Measurements from ENCODE around the gene RMRP. TPM values are rescaled to one million over a fixed set of nuclear protein-coding genes. Genes with fewer than 3 reads are reported as not detected.
A peak's percentile ranks its signal among the peaks of the same experiment; 100 is the strongest.

The RMRP gene
- total RNA-seq, 1 donor from 2014 or later: 5,792 TPM

DNA sequence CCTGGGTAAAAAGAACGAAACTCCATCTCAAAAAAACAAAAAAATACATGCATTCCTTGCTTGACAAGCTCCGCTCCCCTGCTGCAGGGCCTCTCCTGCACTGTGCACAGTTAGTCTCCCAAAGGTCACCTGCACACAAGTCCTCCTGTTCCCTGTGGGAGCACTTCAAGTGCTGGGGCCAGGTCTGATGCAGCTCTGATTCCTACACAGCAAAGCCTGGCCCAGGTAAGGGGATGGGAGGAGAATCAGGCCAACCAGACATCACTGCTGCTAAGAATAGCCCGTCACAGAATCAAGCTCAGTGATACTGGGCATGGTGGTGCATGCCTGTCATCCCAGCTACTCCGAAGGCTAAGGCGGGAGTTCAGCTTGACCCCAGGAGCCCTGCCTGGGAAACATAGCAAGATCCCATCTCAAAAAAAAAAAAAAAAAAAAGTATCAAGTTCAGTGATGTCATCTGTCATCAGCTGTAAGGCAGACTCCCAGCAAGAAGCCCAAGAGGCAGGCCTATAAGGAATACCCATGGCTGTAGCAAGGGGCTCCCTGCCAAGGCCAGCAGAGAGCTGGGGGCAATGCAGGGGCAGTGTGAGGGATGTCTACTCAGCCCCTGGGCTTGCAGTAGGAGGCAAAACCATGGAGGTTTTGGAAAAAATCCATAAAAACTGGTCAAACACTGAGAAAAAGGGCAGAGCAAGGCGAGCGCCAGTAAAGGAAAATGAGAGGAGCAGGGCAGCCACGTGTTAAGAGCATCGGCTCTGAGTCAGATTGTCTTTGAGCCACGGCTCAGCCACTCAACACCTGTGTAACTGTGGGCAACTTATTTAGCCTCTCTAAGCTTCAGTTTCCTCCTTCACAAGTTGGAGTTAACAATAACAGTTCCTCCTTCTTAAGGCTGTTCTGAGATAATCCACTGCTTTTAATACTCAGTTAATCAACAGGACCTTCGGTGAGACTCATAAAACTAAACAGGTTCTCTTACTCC, 28.7 kb upstream of the RMRP start:
- no peak for DNase-seq (ENCODE audit: low read depth)

DNA sequence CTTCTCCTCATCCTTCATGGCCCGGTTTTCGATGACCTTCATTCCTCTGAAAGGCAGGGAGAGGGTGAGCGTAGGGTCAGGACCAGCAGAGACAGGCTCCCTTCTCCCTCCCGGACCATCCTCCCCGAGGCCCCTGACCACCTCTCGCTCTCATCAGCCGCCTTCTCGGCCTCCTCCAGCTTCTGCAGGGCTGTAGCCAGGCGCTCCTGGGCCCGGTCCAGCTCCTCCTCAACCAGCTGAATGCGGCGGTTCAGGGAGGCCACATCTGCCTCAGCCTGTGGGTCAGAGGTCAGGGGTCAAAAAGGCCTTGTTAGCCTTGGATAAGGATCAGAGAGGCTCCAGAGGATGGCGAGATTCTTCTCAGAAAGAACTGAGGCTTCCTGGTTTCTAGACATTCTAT, 27.7 kb upstream of the RMRP start:
- no peak for DNase-seq (ENCODE audit: low read depth)

DNA sequence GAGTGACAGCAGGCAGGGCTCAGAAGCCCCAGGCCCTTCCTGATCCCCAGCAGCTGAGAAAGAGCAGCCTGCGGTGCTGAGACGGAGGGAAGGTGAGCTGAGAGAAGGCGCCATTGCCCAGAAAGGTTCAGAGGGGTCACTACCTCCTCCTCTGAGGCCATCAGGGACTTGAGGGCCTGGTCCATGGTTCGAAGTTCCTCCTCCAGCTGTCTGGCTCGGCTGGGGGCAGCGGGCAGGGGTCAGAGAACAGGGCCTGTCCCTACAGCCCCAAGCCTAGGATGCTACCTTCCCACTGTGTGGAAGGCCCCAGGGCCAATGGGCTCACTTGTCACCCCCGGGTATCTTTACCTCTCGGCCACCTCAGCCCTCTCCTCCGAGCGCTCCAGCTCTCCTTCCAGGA, 27.1 kb upstream of the RMRP start:
- DNase-seq (ENCODE audit: low read depth): no peak

DNA sequence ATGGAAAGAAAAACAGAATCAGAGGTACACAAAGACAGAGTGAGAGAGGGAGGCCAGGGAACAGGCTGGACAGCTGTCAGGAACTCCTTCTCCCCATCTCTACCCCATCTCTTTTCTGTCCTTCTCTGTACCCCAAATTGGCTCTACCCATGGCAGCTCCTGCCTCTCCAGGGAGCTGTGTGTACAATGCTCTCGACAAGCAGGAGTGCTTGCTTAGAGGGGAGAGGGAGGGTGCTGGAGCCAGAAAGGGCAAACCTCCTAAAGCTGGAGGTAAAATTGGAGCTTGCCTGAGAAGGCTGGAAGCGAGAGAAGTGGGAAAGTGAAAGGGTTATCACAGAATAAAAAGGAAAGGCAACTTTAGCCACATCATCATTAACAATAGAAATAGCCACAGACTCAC, 25.5 kb upstream of the RMRP start:
- DNase-seq (ENCODE audit: low read depth): no peak

DNA sequence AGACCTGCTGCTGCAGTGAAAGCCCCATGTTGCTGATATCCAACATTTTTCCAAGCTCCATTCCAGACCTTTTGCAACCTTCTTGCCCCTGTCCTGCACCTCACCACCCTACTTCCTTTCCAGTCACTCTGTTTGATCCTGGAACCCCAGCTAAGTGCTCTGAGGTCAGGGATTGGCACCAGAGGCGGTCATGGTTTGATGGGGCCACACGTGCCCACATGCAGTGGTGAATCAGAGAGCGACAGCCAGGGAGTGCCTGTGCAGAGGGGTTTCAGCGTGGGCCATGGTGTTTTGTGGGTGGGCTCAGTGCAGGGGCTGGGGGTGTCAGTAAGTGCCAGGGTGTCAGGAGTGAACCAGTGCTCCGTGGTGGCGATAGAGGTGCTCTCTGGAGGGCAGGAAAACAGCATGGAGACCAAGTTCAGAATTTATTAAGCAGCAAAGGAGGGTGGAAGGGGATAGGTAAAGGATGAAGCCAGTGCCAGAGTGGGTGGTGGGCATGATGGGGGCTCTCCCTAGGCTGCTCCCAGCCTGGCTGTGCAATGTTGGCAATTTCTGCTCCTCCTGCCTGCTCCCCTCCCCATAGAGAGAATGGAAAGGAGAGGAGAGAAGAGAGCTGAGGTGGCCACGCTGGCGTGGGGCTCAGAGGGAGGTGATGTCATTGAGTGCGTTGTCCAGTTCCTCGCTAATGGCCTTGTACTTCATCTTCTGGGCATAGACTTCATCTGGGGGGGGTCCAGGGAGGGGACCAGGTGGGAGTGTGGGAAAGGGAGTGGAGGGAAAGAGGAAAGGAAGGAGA, 24.9 kb upstream of the RMRP start:
- no peak for DNase-seq (ENCODE audit: low read depth)

GRCh38 chr9:35682051-35682450, 24.2 kb upstream of the RMRP start:
- DNase-seq (ENCODE audit: low read depth): no peak

DNA sequence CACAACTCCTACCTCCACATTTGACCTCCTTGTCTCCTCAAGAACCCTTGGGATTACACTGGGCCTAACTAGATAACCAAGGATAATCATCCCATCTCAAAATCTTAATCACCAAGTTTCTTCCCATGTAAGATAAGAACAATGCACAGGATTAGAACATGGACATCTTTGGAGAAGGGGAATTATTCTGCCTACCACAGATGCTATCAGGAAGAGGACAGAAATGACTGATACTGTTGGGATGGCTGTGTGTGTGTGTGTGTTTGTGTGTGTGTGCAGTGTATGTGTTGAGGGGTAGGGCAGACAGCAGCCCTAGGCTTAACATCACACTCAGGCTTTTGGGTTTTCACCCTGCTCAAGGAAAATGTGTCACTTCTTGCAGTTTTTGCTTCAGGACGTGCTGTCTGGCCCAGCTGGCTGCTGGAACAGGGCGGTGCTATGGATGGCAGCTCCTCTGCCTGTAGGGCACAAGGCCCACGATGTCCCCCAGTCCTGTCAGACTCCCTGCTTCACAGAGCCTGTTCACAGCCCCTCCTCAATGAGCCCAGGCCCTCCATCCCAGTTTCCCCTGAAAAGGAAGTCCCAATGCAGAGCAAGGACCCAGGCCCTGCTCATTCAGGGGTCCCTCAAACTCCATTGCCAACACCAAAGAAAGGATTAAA, 23.7 kb upstream of the RMRP start:
- no peak for DNase-seq (ENCODE audit: low read depth)

DNA sequence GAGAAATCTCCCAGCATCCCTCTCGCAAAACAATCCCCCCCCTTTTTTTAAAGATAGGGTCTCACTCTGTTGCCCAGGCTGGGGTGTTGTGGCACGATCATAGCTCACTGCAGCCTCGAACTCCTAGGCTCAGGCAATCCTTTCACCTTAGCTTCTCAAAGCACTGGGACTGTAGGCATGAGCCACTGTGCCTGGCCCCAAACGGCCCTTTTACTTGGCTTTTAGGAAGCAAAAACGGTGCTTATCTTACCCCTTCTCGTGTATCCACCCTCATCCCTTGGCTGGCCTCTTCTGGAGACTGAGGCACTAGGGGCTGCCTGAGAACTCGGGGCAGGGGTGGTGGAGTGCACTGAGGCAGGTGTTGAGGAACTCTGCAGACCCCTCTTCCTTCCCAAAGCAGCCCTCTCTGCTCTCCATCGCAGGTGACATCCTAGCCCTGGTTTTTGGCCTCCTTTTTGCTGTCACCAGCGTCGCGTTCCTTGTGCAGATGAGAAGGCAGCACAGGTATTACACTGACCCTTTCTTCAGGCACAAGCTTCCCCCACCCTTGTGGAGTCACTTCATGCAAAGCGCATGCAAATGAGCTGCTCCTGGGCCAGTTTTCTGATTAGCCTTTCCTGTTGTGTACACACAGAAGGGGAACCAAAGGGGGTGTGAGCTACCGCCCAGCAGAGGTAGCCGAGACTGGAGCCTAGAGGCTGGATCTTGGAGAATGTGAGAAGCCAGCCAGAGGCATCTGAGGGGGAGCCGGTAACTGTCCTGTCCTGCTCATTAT, 22.7 kb upstream of the RMRP start:
- DNase-seq (ENCODE audit: low read depth): no peak

DNA sequence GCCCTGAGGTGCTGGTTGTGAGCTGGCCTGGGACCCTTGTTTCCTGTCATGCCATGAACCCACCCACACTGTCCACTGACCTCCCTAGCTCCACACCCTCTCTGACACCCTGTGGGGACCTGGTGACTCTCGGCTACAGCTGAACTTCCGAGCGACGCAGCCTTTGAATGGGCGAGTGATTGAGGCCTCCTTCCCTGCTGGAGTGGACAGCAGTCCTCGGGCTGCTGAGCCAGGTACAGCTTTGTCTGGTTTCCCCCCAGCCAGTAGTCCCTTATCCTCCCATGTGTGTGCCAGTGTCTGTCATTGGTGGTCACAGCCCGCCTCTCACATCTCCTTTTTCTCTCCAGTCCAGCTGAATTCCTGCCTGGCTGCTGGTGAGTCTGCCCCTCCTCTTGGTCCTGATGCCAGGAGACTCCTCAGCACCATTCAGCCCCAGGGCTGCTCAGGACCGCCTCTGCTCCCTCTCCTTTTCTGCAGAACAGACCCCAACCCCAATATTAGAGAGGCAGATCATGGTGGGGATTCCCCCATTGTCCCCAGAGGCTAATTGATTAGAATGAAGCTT, 22.0 kb upstream of the RMRP start:
- no peak for DNase-seq (ENCODE audit: low read depth)

DNA sequence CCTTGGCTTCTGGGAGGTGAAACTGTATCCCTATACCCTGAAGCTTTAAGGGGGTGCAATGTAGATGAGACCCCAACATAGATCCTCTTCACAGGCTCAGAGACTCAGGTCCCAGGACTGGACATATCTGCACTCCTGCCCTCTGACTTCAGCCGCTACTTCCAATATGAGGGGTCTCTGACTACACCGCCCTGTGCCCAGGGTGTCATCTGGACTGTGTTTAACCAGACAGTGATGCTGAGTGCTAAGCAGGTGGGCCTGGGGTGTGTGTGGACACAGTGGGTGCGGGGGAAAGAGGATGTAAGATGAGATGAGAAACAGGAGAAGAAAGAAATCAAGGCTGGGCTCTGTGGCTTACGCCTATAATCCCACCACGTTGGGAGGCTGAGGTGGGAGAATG, 21.3 kb upstream of the RMRP start:
- DNase-seq (ENCODE audit: low read depth): no peak

DNA sequence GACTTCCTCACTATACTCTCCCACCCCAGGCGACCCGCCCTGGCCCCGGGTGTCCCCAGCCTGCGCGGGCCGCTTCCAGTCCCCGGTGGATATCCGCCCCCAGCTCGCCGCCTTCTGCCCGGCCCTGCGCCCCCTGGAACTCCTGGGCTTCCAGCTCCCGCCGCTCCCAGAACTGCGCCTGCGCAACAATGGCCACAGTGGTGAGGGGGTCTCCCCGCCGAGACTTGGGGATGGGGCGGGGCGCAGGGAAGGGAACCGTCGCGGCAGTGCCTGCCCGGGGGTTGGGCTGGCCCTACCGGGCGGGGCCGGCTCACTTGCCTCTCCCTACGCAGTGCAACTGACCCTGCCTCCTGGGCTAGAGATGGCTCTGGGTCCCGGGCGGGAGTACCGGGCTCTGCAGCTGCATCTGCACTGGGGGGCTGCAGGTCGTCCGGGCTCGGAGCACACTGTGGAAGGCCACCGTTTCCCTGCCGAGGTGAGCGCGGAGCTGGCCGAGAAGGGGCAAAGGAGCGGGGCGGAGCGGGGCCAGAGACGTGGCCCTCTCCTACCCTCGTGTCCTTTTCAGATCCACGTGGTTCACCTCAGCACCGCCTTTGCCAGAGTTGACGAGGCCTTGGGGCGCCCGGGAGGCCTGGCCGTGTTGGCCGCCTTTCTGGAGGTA, 18.0 kb upstream of the RMRP start:
- no peak for DNase-seq (ENCODE audit: low read depth)

DNA sequence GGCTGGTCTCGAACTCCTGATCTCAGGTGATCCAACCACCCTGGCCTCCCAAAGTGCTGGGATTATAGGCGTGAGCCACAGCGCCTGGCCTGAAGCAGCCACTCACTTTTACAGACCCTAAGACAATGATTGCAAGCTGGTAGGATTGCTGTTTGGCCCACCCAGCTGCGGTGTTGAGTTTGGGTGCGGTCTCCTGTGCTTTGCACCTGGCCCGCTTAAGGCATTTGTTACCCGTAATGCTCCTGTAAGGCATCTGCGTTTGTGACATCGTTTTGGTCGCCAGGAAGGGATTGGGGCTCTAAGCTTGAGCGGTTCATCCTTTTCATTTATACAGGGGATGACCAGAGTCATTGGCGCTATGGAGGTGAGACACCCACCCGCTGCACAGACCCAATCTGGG, 17.4 kb upstream of the RMRP start:
- DNase-seq (ENCODE audit: low read depth): no peak

- no peak for DNase-seq (ENCODE audit: low read depth)
Measured at GRCh38 chr9:35674025-35674361, 16.2 kb upstream of the RMRP start.

DNA sequence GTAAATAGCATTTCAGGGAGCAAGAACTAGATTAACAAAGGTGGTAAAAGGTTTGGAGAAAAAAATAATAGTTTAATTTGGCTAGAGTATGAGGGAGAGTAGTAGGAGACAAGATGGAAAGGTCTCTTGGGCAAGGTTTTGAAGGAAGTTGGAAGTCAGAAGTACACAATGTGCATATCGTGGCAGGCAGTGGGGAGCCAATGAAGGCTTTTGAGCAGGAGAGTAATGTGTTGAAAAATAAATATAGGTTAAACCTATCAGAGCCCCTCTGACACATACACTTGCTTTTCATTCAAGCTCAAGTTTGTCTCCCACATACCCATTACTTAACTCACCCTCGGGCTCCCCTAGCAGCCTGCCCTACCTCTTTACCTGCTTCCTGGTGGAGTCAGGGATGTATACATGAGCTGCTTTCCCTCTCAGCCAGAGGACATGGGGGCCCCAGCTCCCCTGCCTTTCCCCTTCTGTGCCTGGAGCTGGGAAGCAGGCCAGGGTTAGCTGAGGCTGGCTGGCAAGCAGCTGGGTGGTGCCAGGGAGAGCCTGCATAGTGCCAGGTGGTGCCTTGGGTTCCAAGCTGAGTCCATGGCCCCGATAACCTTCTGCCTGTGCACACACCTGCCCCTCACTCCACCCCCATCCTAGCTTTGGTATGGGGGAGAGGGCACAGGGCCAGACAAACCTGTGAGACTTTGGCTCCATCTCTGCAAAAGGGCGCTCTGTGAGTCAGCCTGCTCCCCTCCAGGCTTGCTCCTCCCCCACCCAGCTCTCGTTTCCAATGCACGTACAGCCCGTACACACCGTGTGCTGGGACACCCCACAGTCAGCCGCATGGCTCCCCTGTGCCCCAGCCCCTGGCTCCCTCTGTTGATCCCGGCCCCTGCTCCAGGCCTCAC, 15.6 kb upstream of the RMRP start, which contains the start of gene CA9:
CA9 (plus strand) TSS at position 797 of the 893 bp plus-strand sequence; CDS start at position 829, 32 bp downstream.
- DNase-seq (ENCODE audit: low read depth): no peak

DNA sequence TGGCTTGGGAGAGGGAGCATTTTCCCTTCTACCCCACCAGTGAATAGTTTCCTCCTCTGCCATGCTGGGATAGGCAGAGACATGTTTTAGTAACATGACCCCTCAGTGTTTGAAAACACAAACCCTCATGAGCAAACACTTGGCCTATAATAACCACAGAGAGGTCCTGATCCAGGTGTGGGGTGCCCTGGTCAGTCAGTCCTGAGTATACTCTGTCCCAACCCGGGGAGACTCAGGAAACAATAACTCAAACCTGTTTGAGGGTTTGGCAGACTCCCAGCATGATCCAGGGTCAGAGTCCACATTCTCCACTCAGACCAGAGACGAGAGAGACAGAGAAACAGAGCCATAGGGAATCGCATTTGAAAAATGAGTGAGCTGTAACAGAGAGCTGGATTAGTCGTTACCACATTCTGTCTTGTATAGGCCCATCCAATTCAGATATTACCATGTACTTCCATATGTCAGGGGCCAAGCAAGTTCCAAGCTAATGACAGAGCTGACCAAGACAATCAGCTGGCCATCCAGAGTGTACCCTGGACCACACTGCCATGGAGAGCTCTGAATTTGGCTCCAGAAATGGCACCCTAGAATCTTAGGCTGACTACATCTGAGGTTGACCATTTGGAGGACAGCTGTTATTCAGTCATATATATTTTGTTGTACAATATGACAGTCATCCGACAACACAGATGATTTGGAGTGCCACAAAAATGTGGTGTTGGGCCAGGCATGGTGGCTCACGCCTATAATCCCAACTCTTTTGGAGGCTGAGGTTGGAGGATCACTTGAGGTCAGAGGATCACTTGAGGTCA, 11.7 kb upstream of the RMRP start:
- peak; percentile 93 for DNase-seq (ENCODE audit: low read depth)

DNA sequence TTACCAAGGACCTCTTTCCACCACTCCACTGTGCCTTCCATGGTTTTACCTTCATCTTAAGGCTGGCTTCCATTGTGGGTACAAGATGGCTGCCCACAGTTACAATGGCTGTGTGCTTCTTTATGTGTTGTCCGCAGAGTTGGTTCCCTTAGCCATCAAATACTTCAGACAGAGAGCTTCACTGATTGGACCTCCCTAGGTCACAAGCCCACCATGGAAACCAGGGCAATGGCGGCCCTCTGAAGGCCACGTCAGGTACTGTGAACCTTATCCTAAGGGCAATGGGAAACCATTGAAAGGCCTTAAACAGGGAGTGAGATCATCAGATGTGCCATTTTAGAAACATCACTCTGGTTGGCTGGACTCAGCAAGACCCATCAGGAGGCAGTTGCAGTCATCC, 10.1 kb upstream of the RMRP start:
- DNase-seq (ENCODE audit: low read depth): no peak

GRCh38 chr9:35666549-35666948, 8.7 kb upstream of the RMRP start:
- no peak for DNase-seq (ENCODE audit: low read depth)

DNA sequence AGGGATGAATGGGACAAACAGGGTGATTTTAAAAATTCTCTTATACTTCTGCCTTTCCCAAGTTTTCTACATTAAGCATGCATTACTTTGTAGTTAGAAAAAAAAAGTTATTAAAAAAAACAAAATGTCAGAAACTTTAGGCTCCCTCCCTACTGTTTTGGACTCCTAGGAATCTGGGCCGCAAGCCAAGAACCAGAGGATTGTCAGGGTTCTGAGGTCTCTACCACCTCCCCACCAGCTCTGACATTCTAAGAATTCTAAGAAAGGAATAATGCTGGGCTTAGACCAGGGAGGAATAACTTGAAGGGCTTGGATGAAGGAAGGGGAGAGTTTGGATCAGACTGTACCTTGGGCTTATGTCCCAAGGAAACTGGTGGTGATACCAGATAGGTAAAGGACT, 8.2 kb upstream of the RMRP start:
- peak; percentile 53 for DNase-seq (ENCODE audit: low read depth)

GRCh38 chr9:35665471-35665818, 7.6 kb upstream of the RMRP start:
- DNase-seq (ENCODE audit: low read depth): no peak

Measured in renal cortical epithelial cell (primary cell).